NT2/D1 (cell line): ENCODE measurements around the gene SPINK14.

Experiments used
- SUZ12 ChIP-seq: IDR thresholded peaks from 2 replicates; pipeline ENCODE4 v1.6.1; 2011; ENCODE audit not compliant: insufficient read length, insufficient read depth; ENCODE audit errors: extremely low read depth
- YY1 ChIP-seq: IDR thresholded peaks from 2 replicates; pipeline ENCODE4 v1.6.1; 2011; ENCODE audit not compliant: insufficient read length, insufficient read depth
- ZNF274 ChIP-seq: IDR thresholded peaks from 2 replicates; pipeline ENCODE4 v1.6.1; 2011; ENCODE audit warnings: mild to moderate bottlenecking, low read depth, low read length

DNA sequence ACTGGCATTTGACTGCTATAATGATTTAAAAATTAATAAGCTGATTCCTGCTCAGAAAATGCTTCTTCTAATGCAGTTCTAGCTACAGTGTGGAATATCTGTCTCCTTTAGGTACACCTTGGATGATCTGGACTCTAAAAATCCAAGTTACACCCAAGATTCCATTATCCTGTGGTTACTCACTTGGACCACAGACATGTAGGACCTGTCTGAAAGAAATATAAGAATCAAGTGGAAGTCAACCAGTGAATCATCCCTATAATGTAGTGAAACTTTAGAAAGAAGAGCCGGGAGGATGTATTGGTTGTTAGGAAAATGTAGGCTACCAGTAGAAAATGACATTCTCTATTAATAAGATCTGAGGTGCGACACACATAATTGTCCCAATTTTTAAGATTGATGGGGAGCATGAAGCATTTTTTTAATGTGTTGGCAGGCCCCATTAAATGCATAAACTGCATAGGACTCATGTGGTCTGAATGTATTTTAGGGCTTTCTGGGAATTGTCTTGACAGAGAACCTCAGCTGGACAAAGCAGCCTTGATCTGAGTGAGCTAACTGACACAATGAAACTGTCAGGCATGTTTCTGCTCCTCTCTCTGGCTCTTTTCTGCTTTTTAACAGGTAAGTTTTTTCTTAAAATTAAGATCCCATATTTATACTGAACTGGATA lies 34.3 kb downstream of the SPINK14 start, which contains the start of gene SPINK6:
- TF ChIP-seq ZNF274 (no peak), YY1 (no peak), SUZ12 (no peak)
